NCI-H69 (cell line): ENCODE results near the gene LRRC31.

Experiments used
- DNase-seq: peaks from one replicate; lab custom pipeline; 2025; lab: John Stamatoyannopoulos, UW

The LRRC31 gene

DNA sequence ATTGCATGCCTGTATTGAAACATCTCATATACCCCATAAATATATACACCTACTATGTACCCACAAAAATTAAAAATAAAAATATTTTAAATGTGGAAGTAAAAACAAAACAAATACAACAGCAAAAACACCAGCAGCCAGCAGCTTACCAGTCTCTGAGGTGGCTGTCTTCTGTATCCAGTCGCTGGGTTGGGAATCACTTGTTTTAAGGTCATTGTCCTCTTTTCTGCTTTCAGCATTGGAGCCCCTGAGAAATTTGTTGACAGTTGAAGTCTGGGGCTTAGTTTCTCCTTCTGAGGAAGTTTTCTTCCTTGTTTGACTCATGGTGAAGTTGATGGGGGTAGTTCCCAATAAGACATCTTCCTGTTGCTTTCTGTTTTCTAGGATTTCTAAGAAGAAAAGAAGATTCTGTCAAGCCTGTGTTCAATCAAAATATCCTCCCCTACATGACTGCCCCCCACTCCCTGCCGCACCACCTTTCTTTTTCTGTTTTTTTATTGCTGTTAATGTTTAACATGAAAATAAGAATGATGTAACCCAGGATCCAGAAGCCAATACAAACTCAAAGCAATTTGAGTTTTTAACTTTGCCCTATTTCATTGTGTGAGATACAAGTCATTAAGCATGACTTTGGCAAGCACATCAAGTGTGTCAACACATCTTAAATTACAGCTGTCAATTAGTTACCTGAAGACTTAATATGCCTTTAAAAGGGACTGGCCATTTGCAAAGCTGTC is at the start of gene LRRC31:
Gene LRRC31, minus strand, starts transcription at position 452 of the 737 bp plus-strand sequence. Its CDS starts 128 bp downstream, at position 324.
- peak; percentile 91 for DNase-seq

DNA sequence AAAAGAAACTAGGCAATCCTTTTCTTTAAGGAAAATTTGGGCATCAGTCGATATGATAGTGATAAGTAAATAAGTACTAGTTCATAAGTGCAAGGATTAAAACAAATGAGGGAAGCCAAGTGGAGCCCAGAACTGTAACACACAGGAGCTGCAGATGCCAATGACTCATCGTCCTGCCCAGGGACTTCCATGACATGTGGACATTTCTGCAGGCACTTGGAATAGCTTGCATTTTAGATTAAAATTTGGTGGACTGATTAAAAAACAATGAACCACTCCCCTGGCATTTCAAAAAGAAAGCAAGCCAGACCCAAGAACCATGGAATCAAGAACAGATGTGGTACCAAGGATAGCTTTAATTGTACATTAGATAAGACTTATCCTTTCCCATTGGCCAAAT is 44.6 kb upstream of the LRRC31 start:
- DNase-seq: no peak

- no peak for DNase-seq
Observed at GRCh38 chr3:169913323-169913722, 43.6 kb upstream of the LRRC31 start.

DNA sequence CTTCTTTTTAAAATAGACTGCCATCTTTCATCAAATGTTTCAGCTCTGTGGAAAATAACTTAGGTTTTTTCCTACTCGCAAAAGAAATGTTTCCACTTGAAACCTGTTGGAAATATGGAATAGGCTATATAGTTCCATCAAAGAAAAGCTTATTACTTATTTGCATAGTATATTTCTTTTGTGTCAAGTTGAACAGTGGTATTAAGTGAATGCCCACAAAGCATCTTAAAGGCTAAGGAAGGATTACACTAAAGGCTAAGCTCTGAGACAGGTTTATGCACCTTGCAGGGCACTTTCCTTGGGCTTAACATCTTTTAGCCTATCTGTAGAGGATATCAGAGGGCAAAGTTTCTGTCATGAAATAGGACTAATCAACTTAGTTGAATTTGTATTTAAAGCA is 41.5 kb upstream of the LRRC31 start, which contains the start of gene SAMD7:
Gene SAMD7, plus strand, starts transcription at position 301 of the 400 bp plus-strand sequence. CDS start 7,927 bp downstream, outside the sequence.
- DNase-seq: no peak

DNA sequence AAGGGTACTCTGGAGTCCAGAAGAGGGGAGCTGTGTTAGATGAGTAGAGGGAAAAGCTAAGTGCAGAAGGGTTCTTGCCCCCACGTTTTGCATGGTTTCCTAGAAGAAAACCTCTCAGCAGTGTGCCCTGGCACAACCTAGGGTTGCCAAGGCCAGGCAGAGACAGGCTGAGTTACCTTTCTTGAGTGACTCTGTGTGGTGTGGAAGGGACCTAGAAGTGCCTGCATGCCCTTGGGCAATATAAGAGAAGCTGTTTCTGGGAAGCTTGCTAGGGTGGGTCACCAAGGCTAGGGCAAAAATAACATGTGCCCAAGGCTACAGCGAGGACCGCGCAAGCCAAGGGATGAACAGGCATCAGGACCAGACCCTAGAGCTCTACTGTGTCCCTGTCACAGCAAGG is 38.2 kb upstream of the LRRC31 start:
- no peak for DNase-seq

DNA sequence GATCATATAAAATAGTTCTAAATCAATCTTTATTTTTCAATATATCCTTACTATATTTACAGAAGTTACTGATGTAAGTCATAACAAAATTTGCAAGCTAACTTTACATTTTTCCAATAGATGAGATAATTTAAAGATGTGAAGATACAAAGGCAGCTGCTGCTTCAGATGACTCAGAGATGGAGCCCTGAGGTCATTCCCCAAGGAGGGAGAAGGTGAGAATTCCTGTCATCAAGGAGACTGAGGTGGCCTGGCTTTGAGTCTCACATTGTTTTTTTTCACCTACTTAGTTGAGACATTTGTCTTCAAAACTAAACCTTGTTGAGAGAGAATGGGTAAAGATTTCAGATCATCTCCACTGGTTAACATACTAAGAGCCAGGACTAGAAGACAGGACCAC is 37.7 kb upstream of the LRRC31 start:
- no peak for DNase-seq

- DNase-seq: no peak
Observed at GRCh38 chr3:169905404-169905803, 35.7 kb upstream of the LRRC31 start.

DNA sequence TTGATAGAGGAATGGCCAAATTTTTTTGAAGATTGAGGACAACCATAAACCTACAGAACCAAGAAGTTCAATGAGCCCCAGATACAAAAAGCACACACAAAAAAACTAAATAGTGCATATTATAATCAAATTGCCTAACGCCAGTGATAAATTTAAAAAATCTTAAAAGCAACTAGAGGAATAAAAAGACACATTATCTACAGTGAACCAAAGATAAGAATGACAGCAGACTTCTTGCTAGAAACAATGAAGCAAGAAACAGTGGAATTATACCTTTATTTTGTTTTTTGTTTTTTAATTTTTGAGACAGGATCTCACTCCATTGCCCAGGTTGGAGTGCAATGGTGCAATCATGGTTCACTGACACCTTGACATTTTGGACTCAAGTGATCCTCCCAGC is 31.7 kb upstream of the LRRC31 start:
- DNase-seq: no peak

- DNase-seq: no peak
Observed at GRCh38 chr3:169897284-169897683, 27.5 kb upstream of the LRRC31 start.

- no peak for DNase-seq
Observed at GRCh38 chr3:169895072-169895471, 25.3 kb upstream of the LRRC31 start.

DNA sequence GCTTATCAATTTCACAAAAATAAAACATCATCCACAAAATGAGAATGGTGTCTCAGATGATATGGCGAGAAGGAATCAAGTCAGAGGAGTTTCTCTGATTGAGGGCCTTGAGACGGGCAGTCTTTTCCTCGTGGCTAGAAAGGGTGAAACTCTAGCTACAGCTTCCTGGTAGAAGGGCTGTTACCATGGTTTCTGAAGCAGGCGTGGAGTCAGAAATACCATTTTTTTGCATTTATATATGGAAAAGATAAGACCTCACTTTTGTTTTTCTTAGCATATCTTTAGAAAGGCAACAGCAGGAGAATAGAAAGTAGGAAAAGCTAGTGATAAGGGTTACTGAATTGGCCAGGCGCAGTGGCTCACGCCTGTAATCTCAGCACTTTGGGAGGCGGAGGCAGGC is 24.4 kb upstream of the LRRC31 start:
- DNase-seq: no peak

- peak; percentile 12 for DNase-seq
Observed at GRCh38 chr3:169891886-169892285, 22.2 kb upstream of the LRRC31 start.

GRCh38 chr3:169886671-169887070 is 16.9 kb upstream of the LRRC31 start:
- DNase-seq: peak; percentile 52

- no peak for DNase-seq
Observed at GRCh38 chr3:169880576-169881250, 11.0 kb upstream of the LRRC31 start.

DNA sequence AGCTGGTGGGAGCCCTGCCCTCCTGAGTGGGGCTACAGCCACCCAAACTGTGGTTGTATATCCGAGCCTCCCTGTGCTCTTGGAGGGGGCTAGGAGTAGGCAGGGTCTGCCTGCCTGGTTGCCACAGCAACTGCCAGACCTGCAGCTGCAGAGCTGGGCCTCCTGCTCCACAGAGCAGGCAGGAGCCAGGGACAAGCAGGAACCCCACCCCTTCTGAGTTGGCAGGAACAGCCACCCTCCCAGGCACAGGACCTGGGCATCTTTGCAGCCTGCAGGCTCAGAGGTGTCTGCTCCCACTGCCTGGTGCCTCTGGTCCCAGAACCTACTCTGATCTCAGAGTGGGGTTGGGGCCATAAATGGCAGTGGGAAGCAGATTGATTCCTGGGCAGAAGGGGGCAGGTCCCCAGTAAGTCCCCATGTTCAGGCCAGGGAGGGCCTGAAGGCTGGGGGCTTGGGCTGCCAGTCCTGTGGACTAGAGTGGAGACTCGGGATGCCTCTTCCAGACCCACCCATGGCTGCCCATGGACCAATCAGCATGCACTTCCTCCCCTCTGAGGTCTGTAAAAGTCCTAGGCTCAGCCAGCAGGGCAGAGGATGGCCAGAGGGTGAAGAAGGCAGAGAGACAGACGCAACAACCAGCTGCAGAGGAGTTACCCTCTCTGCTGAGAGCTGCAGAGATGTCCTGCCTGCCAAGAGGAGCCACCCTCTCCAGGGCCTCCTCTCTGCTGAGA is 10.3 kb upstream of the LRRC31 start:
- DNase-seq: no peak

GRCh38 chr3:169879013-169879557 is 9.3 kb upstream of the LRRC31 start:
- no peak for DNase-seq

DNA sequence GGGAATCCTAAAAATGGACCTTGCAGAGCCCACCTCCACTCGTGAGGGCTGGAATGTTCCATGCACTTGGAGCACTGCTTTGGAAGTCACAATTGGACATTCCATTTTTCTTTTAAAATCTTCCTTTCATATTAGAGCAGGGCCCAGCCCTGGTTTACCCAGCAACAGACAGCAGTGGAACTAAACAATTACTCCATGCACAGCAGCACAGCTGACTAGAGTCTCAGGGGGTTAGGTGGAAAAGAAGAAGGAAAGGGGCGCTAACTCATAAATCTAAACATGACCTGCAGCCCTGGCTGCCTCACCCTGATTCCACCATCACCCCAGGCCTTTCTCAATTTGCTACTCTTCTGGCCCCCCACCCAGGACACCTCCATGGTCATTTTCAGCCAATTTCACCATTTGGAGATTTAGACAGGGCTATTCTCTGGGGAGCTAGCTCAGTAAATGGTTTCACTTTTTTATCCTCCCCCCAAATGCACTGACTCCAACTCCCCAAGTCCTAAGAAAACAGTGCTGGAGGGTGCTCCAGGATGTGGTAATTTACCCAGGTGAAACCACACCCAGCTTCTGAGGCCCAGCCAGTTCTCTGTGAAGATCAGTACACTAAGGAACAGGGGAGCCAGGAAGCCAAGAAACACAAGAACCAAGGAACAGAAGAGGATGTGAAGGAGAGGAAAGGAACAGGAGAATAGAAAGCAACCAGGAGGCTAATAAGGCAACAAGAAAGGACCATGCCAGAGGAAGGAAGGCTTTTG is 1.6 kb upstream of the LRRC31 start:
- DNase-seq: peak; percentile 82

GRCh38 chr3:169868369-169868768 is 1.4 kb downstream of the LRRC31 start:
- no peak for DNase-seq

DNA sequence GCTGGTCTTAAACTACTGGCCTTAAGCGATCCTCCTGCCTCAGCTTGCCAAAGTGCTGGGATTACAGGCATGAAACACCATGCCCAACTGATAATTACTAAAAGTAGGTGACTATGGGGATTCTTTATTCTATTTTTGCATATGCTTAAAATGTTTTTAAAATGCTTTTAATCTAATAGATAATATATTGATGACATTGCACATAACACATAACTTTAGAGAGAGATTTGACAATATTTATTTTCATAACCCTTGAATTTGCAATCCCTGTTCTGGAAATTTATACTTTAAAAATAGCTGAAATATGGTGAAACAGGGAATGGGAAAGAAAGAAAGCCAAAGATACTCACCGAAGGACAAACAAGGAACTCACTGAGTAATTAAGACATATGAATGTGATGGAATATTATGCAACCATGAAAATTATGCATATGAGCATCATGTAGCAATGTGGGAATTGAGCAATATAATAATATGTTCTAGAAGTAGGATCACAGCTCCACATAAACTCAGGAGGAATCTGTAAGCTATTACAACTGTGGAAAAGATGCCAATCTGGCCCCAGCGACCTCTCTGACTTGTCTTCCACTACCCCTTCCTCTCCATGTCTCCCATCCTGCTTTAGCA is 2.0 kb downstream of the LRRC31 start:
- DNase-seq: no peak

DNA sequence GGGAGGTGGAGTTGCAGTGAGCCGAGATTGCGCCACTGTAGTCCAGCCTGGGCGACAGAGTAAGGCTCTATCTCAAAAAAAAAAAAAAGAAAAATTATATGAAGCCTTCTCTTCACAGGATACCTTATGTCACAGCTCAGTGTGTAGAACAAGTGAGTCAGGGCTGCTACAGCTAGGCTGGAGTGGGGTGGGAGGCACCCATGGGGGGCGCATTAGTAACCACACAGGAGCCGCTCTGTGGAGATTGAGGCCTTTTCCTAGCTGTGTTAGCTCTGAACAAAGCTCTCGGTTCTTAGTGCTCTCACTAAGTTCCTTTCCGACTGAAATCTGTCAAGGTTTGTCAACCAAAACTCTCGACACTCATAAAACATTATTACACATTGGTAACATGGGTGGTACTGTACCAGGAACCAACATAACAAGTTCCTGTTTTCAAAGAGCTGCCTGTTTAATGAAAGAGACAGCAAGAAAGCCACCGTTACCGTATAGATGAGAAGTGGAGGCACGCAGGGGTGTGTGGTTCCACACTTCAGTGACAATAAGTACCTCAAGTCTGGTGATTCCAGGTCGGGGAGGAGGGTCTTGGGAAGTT is 4.5 kb downstream of the LRRC31 start:
- no peak for DNase-seq

DNA sequence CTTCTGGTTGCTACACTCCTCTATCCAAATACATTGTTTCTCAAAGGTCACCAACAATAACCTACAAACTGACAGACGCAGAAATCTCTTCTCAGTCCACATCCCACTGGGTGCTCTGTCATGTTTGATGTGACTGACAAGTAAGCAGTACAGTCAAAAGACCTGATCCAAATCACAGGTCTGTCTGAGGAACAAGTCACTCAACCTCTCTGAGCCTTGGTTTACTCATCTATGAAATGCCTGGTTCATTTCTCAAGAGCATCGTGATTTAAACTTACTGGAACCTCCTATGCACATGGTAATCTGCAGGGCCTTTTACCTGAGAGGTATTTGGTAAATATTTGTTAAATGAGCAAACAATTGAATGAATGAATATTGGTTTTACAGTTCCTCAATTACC is 5.5 kb downstream of the LRRC31 start:
- no peak for DNase-seq
